ENCODE results near the gene TMEM44.

TMEM44 gene

GRCh38 chr3:194633349-194634004 is at the start of gene TMEM44:
Gene TMEM44 (minus strand): TSS chr3:194633419. CDS start chr3:194633215, 204 bp downstream.
- peak; percentile 83 for DNase-seq

- DNase-seq: peak; percentile 88
Measured at GRCh38 chr3:194682694-194683310, 49.6 kb upstream of the TMEM44 start.

- no peak for DNase-seq
Measured at GRCh38 chr3:194682189-194682693, 49.0 kb upstream of the TMEM44 start.

- no peak for DNase-seq
Measured at GRCh38 chr3:194680888-194681615, 47.8 kb upstream of the TMEM44 start.

- no peak for DNase-seq
Measured at GRCh38 chr3:194676471-194676870, 43.3 kb upstream of the TMEM44 start.

GRCh38 chr3:194675680-194676079 is 42.5 kb upstream of the TMEM44 start:
- DNase-seq: no peak

- no peak for DNase-seq
Measured at GRCh38 chr3:194675081-194675640, 41.9 kb upstream of the TMEM44 start.

GRCh38 chr3:194673761-194674160 is 40.5 kb upstream of the TMEM44 start:
- no peak for DNase-seq

GRCh38 chr3:194672876-194673275 is 39.7 kb upstream of the TMEM44 start:
- DNase-seq: no peak

GRCh38 chr3:194671900-194672808 is 38.9 kb upstream of the TMEM44 start, which contains the start of gene LSG1:
Gene LSG1 (minus strand): TSS chr3:194672191. CDS start chr3:194672162, 29 bp downstream.
- DNase-seq: peak; percentile 91

- DNase-seq: peak; percentile 5
Measured at GRCh38 chr3:194671511-194671899, 38.3 kb upstream of the TMEM44 start.

- DNase-seq: no peak
Measured at GRCh38 chr3:194667363-194667762, 34.1 kb upstream of the TMEM44 start.

GRCh38 chr3:194664857-194665256 is 31.6 kb upstream of the TMEM44 start:
- DNase-seq: no peak

GRCh38 chr3:194661946-194662345 is 28.7 kb upstream of the TMEM44 start:
- no peak for DNase-seq

GRCh38 chr3:194661374-194661773 is 28.2 kb upstream of the TMEM44 start:
- no peak for DNase-seq

- no peak for DNase-seq
Measured at GRCh38 chr3:194659778-194660177, 26.6 kb upstream of the TMEM44 start.

- no peak for DNase-seq
Measured at GRCh38 chr3:194658477-194659242, 25.4 kb upstream of the TMEM44 start.

- peak; percentile 50 for DNase-seq
Measured at GRCh38 chr3:194657439-194657838, 24.2 kb upstream of the TMEM44 start.

GRCh38 chr3:194654443-194654842 is 21.2 kb upstream of the TMEM44 start:
- DNase-seq: no peak

- DNase-seq: no peak
Measured at GRCh38 chr3:194647747-194648146, 14.5 kb upstream of the TMEM44 start.

- no peak for DNase-seq
Measured at GRCh38 chr3:194642769-194643168, 9.6 kb upstream of the TMEM44 start.

GRCh38 chr3:194640829-194641228 is 7.6 kb upstream of the TMEM44 start:
- DNase-seq: no peak

Measured in DMS153 (cell line).